ENCODE data around the gene KPTN.

Gene KPTN

DNA sequence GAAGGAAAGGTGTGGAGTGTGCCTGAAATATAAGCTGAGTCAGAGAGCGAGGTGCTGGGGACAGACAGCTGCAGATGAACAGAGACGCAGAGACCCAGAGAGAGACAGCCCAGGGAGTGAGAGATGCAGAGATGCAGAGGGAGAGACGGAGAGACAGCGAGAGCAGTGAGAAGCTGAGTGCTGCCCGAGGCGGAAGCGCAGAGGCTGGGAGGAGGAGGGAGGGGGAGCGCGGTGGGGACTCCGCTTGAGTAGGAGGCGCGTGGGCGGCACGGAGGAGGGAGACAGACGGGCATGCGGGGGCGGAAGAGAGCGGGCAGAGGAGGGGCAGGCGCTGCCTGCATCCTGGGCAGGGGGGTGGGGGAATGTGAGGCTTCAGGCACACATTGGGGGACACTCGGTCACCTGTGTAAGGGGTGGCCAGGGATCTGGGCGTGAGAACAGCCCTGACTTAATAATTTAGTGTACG lies 38.0 kb downstream of the KPTN start:
- DNase-seq (ENCODE audit: low spot score in 2 of 2) (peak in 1 of 2 donors; percentile 21), ATAC-seq (peak; percentile 20)
- Mint-ChIP-seq H3K4me1 (peaks cover 55% of the 10 kb centered on the region), H3K9me3 (no peaks in the 10 kb centered on the region), H3K27ac (peak overlapping the region; percentile 79), H3K4me3 (peak overlapping the region; percentile 66), H3K36me3 (no peaks in the 10 kb centered on the region)

DNA sequence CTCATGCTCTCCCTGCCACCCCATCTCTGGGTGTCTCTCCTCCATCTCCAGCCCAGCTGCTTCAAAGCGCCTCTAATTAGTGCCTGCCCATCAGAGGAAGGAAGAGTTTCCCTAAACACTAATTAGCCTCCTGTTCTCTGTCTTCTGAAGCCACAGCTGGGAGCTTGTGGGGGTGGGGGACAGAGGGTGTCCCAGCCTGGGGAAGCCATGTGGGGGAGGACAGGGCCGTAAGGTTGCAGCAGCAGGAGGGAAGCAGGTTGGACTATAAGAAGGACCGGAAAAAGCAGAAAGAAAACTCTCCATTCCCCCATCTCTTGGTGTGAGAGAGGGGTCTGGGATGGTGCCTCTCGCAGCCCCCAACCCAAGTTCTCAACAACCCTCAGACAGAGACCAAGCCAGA lies 38.5 kb downstream of the KPTN start:
- no peak for ATAC-seq
- no peaks in the 10 kb centered on the region for H3K36me3 Mint-ChIP-seq
- no peaks in the 10 kb centered on the region for H3K9me3 Mint-ChIP-seq
- no peak for DNase-seq (ENCODE audit: low spot score in 2 of 2)
- H3K4me3 Mint-ChIP-seq = peak overlapping the region; percentile 66
- peak overlapping the region; percentile 79 for H3K27ac Mint-ChIP-seq
- H3K4me1 Mint-ChIP-seq = peaks cover 55% of the 10 kb centered on the region

DNA sequence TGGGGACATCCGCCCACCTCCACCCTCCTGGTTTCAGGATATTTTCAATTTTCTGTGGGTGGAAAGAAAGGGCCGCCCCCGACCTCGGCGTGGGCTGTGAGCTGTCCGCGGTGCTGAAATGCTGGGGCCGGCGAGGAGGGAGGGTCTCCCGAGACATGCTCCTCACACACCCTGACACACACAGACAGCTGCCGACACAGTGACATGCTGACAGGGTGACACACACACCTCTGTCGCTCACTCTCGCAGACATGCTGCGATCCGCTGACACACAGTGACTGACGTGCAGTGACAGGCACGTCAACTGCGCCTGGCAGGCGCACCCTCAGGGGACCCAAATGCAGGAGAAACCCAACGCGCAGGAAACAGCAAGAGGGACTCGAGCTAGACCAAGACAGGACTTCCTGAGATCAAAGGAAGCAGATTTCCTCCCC lies 39.6 kb downstream of the KPTN start:
- ATAC-seq (peak; percentile 62), DNase-seq (ENCODE audit: low spot score in 2 of 2) (no peak)
- Mint-ChIP-seq H3K4me1 (peaks cover 55% of the 10 kb centered on the region), H3K27ac (peak overlapping the region; percentile 79), H3K36me3 (no peaks in the 10 kb centered on the region), H3K9me3 (no peaks in the 10 kb centered on the region), H3K4me3 (peak overlapping the region; percentile 66)

DNA sequence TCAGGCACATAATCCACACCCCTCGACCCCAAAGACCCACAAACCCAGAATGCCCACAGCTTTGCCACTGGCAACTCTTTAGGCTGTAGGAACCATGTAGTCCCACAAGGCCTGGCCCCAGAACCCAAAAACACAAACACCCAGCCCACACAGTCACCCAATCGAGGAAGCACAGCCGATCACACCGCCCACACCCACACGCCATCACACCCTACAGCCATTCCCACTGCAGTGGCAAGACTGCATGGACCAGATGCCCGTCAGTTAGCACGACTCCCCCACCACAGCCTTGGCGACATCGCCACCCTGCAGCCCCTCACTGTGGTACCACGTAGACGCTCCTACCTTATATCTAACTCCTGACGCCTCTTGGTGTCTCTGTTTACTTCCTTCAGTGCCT lies 40.7 kb downstream of the KPTN start:
- peak overlapping the region; percentile 66 for H3K4me3 Mint-ChIP-seq
- H3K4me1 Mint-ChIP-seq = peaks cover 54% of the 10 kb centered on the region

DNA sequence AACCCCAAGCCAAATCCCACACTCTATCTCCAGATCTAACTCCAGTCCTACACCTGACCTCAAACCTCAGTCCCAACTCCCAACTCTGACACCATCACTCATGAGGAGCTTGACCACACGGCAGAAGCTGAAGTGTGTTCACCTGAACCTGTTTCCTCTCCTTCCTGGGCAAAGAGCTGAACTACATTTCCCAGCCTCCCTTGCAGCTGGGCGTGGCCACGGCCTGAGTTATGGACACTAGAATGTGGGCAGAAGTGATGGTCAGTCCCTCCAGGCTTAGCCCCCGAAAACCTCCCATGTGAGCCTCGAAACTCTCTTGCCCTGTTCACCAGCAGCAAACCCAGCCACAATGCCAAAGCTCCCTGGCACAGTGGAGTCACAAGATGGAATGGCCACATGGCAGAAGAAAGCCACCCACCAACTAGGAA lies 45.2 kb downstream of the KPTN start:
- ATAC-seq = no peak
- no peak overlapping the region for H3K4me3 Mint-ChIP-seq
- peak overlapping the region; percentile 6 for H3K27ac Mint-ChIP-seq
- no peaks in the 10 kb centered on the region for H3K9me3 Mint-ChIP-seq
- DNase-seq (ENCODE audit: low spot score in 2 of 2) = no peak
- no peaks in the 10 kb centered on the region for H3K36me3 Mint-ChIP-seq
- H3K4me1 Mint-ChIP-seq = peaks cover 31% of the 10 kb centered on the region

More for the DNA sequence above, 40.7 kb downstream of the KPTN start:
- H3K36me3 Mint-ChIP-seq = no peaks in the 10 kb centered on the region
- H3K27ac Mint-ChIP-seq = peak overlapping the region; percentile 3
- peak; percentile 29 for ATAC-seq
- DNase-seq (ENCODE audit: low spot score in 2 of 2) = no peak
- no peaks in the 10 kb centered on the region for H3K9me3 Mint-ChIP-seq

DNA sequence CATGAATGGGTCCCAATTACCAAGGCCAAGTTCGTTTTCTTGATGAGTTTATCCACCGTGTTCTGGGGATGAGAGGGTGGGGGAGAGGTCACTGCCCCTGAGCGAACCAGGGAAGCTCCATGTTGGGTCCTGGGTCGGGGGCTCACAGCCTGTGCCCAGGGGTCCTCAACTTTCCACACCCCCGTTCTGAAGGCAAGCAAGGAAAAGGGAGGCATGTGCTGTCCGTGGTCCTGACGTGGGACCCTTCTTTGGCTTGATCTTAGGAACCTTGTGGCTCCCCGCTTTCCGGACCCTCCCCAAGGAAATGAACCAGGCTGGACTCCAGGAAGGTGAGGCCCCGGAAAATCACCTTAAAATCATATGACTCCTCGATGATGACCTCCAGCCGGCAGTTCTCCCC lies 46.5 kb downstream of the KPTN start:
- Mint-ChIP-seq H3K4me1 (peaks cover 27% of the 10 kb centered on the region), H3K4me3 (no peak overlapping the region), H3K27ac (no peak overlapping the region), H3K36me3 (no peaks in the 10 kb centered on the region), H3K9me3 (no peaks in the 10 kb centered on the region)
- DNase-seq (ENCODE audit: low spot score in 2 of 2) (no peak), ATAC-seq (no peak)

DNA sequence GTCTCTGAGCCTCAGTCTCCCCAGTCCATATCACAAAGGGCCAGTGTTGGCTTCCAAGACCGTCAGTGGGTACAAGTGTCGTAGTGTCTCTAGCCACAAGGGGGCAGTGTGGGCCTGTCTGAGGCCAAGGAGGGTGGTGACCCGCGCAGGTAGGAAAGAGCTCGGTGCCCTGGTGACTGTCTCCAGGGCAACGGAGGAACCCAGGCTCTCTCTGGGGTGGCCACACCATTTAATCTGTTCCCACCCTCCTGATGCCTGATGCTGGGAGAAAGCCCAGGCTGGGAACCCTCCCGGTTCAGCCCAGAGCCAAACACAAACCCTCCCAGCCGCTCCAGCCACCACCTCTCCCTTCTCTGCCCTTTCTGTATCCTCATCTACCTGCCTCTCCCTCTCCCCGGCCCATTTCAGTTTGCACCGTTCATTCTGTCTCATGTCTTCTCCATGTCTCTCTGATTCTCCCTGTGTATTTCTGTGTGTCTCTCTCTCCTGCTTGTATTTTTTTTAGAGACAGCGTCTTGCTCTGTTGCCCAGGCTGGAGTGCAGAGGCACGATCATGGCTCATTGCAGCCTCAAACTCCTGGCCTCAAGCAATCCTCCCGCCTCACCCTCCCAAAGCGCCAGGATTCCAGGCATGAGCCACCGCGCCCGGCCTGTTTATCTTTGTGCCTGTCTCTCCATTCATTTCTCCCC lies 47.2 kb downstream of the KPTN start:
- Mint-ChIP-seq H3K36me3 (no peaks in the 10 kb centered on the region), H3K27ac (peak overlapping the region; percentile 79), H3K4me1 (peaks cover 27% of the 10 kb centered on the region), H3K4me3 (no peak overlapping the region), H3K9me3 (no peaks in the 10 kb centered on the region)
- ATAC-seq = peak; percentile 88
- peak; percentile 90 to 93 for DNase-seq (ENCODE audit: low spot score in 2 of 2)

DNA sequence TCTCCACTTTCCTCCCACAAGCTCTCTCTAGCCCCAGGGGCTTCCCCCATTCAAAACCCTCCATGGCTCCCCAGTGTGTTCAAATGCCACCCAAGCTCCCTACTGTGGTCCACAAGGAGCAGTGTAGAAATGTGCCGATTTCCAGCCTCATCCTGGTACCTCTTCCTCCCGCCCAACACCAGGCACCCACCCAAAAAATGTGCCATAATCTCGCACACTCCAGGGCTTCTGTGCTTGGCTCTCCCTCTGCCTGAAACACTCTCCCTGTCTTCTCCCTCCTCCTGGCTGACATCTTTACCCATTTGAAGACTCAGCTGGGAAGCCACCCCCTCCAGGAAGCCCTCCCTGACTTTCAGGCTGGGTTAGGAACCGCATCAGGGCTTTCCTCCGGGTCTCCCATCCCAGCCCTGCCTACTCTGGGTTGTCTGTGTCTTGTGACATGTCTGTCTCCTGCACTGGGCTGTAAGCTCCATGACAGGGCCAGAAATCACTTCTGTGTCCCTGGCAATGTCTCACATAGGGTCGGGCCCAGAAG lies 48.1 kb downstream of the KPTN start:
- Mint-ChIP-seq H3K9me3 (no peaks in the 10 kb centered on the region), H3K4me1 (peaks cover 27% of the 10 kb centered on the region), H3K4me3 (peak overlapping the region; percentile 4), H3K27ac (peak overlapping the region; percentile 79), H3K36me3 (no peaks in the 10 kb centered on the region)
- DNase-seq (ENCODE audit: low spot score in 2 of 2) (no peak), ATAC-seq (no peak)

DNA sequence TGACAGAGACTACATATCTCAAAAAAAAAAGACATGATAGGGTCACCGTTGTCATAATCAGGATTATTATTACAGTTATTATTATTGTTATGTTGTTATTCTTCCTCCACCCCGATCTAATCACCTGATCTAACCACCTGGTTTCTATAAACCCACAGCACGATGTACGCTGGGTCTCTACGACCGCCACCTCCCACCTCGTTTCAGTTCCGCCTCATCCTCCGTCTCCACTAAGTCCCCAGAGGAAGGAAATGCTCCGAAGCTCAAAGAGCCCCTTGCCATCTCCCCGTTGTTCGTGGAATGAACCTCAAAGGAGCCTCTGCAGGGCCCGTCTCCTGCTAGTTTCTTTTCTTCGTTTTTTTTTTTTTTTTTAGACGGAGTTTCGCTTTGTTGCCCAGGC lies 48.8 kb downstream of the KPTN start:
- ATAC-seq (peak; percentile 67), DNase-seq (ENCODE audit: low spot score in 2 of 2) (no peak)
- no peaks in the 10 kb centered on the region for H3K36me3 Mint-ChIP-seq
- H3K4me3 Mint-ChIP-seq = peak overlapping the region; percentile 4
- H3K4me1 Mint-ChIP-seq = peaks cover 30% of the 10 kb centered on the region
- no peak overlapping the region for H3K27ac Mint-ChIP-seq
- H3K9me3 Mint-ChIP-seq = no peaks in the 10 kb centered on the region

DNA sequence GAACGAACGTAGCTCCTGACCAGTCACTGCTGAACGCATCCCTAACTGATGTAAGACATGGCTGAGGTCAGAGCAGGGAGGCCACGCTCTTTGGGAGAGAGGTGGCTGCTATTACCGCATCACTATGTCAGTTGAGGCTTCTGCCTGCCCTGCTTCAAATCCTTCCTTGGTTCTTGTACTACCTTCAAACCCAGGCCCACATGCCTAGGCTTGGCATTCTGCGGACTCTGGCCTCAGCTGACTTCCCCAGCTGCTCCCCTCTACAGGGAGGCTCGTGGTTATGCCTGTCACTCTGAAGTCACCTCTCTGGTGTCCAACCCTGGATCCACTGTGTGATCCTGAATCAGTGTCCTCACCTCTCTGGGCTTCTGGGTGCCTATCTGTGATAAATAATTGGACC lies 49.9 kb downstream of the KPTN start:
- Mint-ChIP-seq H3K36me3 (no peaks in the 10 kb centered on the region), H3K4me3 (no peak overlapping the region), H3K27ac (no peak overlapping the region), H3K9me3 (no peaks in the 10 kb centered on the region), H3K4me1 (peaks cover 38% of the 10 kb centered on the region)
- DNase-seq (ENCODE audit: low spot score in 2 of 2) = no peak
- no peak for ATAC-seq

DNA sequence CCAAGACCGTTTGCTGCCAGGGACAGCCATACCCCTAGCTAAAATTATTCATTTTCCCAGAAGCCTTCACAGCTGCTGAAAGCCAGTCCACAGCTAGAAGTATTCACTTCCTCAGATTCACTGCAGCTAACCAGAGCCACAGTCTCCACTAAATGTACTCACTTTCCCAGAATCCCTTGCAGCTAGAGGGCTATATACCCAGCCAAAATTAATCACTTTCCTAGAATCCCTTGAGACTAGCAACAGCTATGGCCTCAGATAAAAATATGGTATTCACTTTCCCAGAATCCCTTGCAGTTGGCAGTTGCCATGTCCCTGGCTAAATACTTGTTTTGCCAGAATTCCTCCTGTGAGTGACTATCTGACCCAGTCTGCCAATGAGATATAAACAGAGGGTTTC lies 50.9 kb downstream of the KPTN start:
- peaks cover 38% of the 10 kb centered on the region for H3K4me1 Mint-ChIP-seq
- H3K4me3 Mint-ChIP-seq = no peak overlapping the region
- ATAC-seq (peak; percentile 20), DNase-seq (ENCODE audit: low spot score in 2 of 2) (no peak)
- no peak overlapping the region for H3K27ac Mint-ChIP-seq
- no peaks in the 10 kb centered on the region for H3K9me3 Mint-ChIP-seq
- H3K36me3 Mint-ChIP-seq = no peaks in the 10 kb centered on the region

DNA sequence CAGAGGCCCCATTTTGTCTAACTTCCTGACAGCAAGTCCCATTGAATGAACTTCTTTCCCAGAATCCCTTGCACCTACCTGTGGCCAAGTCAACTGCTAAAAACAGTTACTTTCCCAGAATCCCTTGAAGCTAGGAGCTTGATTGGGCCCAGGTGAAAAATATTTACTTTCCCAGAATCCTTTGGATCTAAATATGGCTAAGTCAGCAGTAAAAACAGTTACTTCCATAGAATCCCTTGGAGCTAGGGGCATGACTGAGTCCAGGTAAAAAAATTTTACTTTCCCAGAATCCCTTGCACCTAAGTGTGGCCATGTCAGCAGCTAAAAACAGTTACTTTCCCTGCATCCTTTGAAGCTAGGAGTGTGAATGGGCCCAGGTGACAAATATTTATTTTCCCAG lies 51.5 kb downstream of the KPTN start:
- ATAC-seq (no peak), DNase-seq (ENCODE audit: low spot score in 2 of 2) (no peak)
- Mint-ChIP-seq H3K4me1 (peaks cover 38% of the 10 kb centered on the region), H3K4me3 (no peak overlapping the region), H3K27ac (no peak overlapping the region), H3K9me3 (no peaks in the 10 kb centered on the region), H3K36me3 (no peaks in the 10 kb centered on the region)

DNA sequence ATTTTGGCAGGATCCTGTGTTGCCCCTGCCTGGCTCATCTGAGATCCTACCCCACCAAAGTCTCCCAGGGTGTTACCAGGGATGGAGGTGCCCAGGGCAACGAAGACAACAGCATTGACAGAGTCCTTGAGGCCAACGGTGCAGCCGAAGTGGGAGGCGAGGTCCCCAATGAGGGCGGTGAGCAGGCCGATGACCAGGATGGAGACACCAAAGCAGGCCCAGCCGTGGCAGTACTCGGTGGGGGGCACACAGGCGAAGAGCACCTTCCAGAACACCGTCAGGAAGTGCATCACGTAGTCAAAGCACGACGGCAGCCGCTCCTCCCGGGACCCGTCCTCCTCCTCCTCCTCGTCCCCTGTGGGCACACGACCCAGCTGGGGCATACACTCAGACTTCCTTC lies 51.9 kb downstream of the KPTN start:
- Mint-ChIP-seq H3K4me3 (no peak overlapping the region), H3K36me3 (no peaks in the 10 kb centered on the region), H3K27ac (no peak overlapping the region), H3K9me3 (no peaks in the 10 kb centered on the region), H3K4me1 (peaks cover 34% of the 10 kb centered on the region)
- DNase-seq (ENCODE audit: low spot score in 2 of 2) (no peak), ATAC-seq (no peak)

DNA sequence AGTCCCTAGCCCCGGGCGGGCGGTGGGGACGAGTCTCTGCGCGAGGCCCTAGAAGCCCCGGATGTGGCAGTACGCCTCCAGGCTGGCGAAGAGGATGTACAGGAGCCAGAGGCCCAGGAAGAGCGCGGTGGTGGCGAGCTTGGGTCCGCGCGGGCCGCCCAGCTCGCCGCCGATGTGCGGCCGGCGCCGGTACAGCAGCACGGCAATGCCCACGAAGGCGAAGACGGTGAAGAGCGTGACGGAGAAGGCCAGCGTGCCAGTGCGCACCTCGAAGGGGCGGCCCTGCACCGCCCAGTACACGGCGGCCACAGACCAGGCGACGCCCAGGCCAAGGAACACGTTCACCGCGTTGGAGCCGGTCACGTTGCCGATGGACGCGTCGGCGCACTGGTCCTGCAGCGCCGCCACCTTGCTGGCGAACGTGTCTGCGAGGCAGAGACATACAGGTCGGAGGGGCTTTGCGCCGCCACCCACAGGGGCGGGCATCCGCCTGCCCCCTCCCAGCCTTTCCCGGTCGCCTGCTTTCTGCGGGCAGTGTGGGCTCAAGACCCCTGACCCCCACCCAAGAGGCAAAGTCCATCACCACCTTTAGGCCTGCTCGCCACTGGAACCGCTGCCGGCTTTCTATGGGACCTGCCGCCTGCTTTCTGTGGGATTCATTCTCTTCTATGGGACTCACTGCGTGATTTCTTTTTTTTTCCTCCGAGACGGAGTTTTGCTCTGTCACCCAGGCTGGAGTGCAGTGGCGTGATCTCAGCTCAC lies 53.8 kb downstream of the KPTN start:
- Mint-ChIP-seq H3K4me3 (peak overlapping the region; percentile 64), H3K36me3 (no peaks in the 10 kb centered on the region), H3K27ac (peak overlapping the region; percentile 26), H3K9me3 (no peaks in the 10 kb centered on the region), H3K4me1 (peaks cover 19% of the 10 kb centered on the region)
- DNase-seq (ENCODE audit: low spot score in 2 of 2) (peak in 1 of 2 donors; percentile 57), ATAC-seq (peak; percentile 65)

DNA sequence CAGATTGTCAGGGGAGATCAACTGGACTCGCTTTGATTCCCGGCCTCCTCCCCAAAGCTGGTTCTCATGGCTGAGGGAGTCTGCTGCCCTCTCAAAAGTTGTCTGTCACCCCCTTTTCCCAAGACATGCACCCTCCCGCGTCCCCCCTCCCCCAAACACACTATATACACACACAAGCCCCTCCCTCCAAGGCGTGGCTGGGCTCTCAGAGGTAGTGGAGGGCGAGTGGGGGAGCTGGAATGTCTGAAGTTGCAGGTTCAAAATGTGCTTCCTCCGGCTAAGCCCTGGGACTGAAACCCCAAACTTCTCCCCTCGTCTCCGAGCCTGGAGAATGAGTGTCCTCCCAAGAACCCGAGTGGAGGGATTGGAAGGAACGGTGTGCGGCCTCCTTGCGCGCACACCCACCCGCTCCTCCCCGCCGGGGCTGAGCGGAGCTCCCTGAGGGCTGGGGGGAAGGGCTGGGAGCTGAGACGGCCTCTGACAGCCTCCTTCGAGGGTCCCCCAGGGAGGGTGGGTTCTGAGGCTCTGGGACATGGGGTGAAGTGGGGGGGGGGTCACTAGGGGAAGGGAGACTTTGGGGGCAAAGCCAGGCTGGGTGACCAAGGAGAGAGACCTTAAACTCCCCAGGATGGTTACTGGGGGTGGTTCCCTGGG lies 54.8 kb downstream of the KPTN start:
- H3K9me3 Mint-ChIP-seq = no peaks in the 10 kb centered on the region
- H3K4me3 Mint-ChIP-seq = peak overlapping the region; percentile 64
- ATAC-seq (no peak), DNase-seq (ENCODE audit: low spot score in 2 of 2) (no peak)
- H3K27ac Mint-ChIP-seq = peak overlapping the region; percentile 26
- peaks cover 19% of the 10 kb centered on the region for H3K4me1 Mint-ChIP-seq
- H3K36me3 Mint-ChIP-seq = no peaks in the 10 kb centered on the region
